Natural killer cell (primary cell): ENCODE data around the gene FGF21. TPM values are rescaled to one million over a fixed set of nuclear protein-coding genes. Genes with fewer than 3 reads are reported as not detected.

Source experiments
- ATAC-seq, 3 donors: fragments of 150-1000 bp in 2 of 3; fragments of 200-7000 bp in 1 of 3; cut with Tn5 transposase; 1 replicate in 1 of 3; 2 replicates in 2 of 3; pipeline ENCODE4 v1.10.0; 2021; ENCODE audit warnings: mild to moderate bottlenecking in 2 of 3, moderate library complexity in 2 of 3
- DNase-seq, 2 donors: peaks; one replicate each; pipeline versions ENCODE4 v3.0.0 to v3.0.0-alpha.2; 2013 to 2021; ENCODE audit warnings: mixed read lengths in 1 of 2
- H3K27ac ChIP-seq: one replicate; pipeline ENCODE4 v1.5.1; 2013; ENCODE audit warnings: mild to moderate bottlenecking, low read length
- H3K27me3 ChIP-seq: one replicate; pipeline ENCODE4 v1.6.1; 2013; ENCODE audit warnings: low read length; ENCODE audit not compliant: control insufficient read depth, insufficient read depth
- H3K36me3 ChIP-seq: one replicate; pipeline ENCODE4 v1.6.1; 2013; ENCODE audit warnings: low read length; ENCODE audit not compliant: control insufficient read depth, insufficient read depth
- H3K4me1 ChIP-seq: one replicate; pipeline ENCODE4 v1.6.1; 2013; ENCODE audit warnings: low read length; ENCODE audit not compliant: control insufficient read depth, insufficient read depth
- H3K4me3 ChIP-seq: one replicate; pipeline ENCODE4 v1.5.1; 2013; ENCODE audit warnings: low read length
- H3K9me3 ChIP-seq: one replicate; pipeline ENCODE4 v1.6.1; 2013; ENCODE audit warnings: low read length; ENCODE audit not compliant: control insufficient read depth, insufficient read depth
- H3K27ac Mint-ChIP-seq, 2 donors: one replicate each; pipeline ENCODE4 v1.8.0; 2022; ENCODE audit warnings: mild to moderate bottlenecking in 2 of 2, mixed read lengths in 2 of 2, moderate library complexity in 1 of 2
- H3K27me3 Mint-ChIP-seq, 2 donors: one replicate each; pipeline ENCODE4 v1.8.0; 2022; ENCODE audit warnings: low read depth in 2 of 2, mixed read lengths in 2 of 2
- H3K36me3 Mint-ChIP-seq: one replicate; pipeline ENCODE4 v1.8.0; 2022; ENCODE audit warnings: mixed read lengths
- H3K4me1 Mint-ChIP-seq, 2 donors: one replicate each; pipeline ENCODE4 v1.8.0; 2022; ENCODE audit warnings: mixed read lengths in 2 of 2
- H3K4me3 Mint-ChIP-seq: one replicate; pipeline ENCODE4 v1.8.0; 2022; ENCODE audit warnings: mild to moderate bottlenecking, moderate library complexity, mixed read lengths
- H3K9me3 Mint-ChIP-seq, 2 donors: one replicate each; pipeline ENCODE4 v1.8.0; 2022; ENCODE audit warnings: mixed read lengths in 2 of 2
- WGBS: methylation state at CpG from one replicate; pipeline ENCODE4 v1.1.7; 2013; ENCODE audit warnings: missing lambda C conversion rate; ENCODE audit not compliant: insufficient coverage; 5-methylcytosine and 5-hydroxymethylcytosine counted together
- intact Hi-C: fragments of 100-400 bp; cut with micrococcal nuclease; formaldehyde crosslinking; loops from one replicate; pipeline ENCODE4 v1.14.2; 2022
- total RNA-seq, 4 donors: library from RNA; stranded (reverse); fragments of 120-200 nt in 1 of 4; gene quantifications; one replicate each; pipeline versions ENCODE4 v1.2.3 to v1.2.4, GENCODE V29; 2013 to 2022
- TF ChIP-seq, protein P1 (sequence below): fragments of 200-600 bp; IDR thresholded peaks from one replicate; pipeline ENCODE4 v1.8.0; 2022; ENCODE audit warnings: antibody characterized with exemption

The FGF21 gene
- total RNA-seq, 3 donors from 2014 or later (not counting 1 experiment from before 2014, with no cell fraction given) = not detected

DNA sequence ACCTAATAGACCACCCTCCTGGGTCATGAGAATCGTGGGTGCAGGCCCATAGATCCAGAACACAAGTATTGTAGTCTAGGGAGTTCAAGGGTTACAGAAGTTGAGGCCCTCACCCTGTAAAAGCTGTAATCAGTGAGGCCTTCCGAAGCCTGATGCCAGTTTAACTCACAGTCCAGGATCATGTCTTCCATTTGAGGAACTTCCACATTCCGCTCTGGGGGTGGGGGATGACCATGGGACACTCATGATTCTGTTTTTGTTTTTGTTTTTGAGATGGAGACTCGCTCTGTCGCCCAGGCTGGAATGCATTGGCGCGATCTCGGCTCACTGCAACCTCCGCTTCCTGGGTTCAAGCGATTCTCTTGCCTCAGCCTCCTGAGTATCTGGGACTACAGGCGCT is 13.2 kb upstream of the FGF21 start:
- WGBS = 87% methylated on average over 10 of the region's 11 CpGs
- TF ChIP-seq, protein P1, sequence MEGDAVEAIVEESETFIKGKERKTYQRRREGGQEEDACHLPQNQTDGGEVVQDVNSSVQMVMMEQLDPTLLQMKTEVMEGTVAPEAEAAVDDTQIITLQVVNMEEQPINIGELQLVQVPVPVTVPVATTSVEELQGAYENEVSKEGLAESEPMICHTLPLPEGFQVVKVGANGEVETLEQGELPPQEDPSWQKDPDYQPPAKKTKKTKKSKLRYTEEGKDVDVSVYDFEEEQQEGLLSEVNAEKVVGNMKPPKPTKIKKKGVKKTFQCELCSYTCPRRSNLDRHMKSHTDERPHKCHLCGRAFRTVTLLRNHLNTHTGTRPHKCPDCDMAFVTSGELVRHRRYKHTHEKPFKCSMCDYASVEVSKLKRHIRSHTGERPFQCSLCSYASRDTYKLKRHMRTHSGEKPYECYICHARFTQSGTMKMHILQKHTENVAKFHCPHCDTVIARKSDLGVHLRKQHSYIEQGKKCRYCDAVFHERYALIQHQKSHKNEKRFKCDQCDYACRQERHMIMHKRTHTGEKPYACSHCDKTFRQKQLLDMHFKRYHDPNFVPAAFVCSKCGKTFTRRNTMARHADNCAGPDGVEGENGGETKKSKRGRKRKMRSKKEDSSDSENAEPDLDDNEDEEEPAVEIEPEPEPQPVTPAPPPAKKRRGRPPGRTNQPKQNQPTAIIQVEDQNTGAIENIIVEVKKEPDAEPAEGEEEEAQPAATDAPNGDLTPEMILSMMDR = no peak
- H3K27me3 ChIP-seq = peaks cover 27% of the 10 kb centered on the region
- H3K36me3 Mint-ChIP-seq = no peaks in the 10 kb centered on the region
- peaks cover 10 to 19% of the 10 kb centered on the region in 2 donors for H3K27me3 Mint-ChIP-seq
- peaks cover 5% of the 10 kb centered on the region for H3K9me3 ChIP-seq
- peaks cover 35% of the 10 kb centered on the region for H3K4me1 ChIP-seq
- H3K27ac ChIP-seq = no peak overlapping the region
- DNase-seq (no peak), ATAC-seq (no peak)
- H3K4me1 Mint-ChIP-seq = peaks cover 8 to 38% of the 10 kb centered on the region in 2 donors
- H3K27ac Mint-ChIP-seq = no peak overlapping the region
- no peak overlapping the region for H3K4me3 ChIP-seq
- H3K9me3 Mint-ChIP-seq = no peaks in the 10 kb centered on the region
- H3K4me3 Mint-ChIP-seq = no peak overlapping the region
- H3K36me3 ChIP-seq = no peaks in the 10 kb centered on the region
- intact Hi-C loops = no loop called here

DNA sequence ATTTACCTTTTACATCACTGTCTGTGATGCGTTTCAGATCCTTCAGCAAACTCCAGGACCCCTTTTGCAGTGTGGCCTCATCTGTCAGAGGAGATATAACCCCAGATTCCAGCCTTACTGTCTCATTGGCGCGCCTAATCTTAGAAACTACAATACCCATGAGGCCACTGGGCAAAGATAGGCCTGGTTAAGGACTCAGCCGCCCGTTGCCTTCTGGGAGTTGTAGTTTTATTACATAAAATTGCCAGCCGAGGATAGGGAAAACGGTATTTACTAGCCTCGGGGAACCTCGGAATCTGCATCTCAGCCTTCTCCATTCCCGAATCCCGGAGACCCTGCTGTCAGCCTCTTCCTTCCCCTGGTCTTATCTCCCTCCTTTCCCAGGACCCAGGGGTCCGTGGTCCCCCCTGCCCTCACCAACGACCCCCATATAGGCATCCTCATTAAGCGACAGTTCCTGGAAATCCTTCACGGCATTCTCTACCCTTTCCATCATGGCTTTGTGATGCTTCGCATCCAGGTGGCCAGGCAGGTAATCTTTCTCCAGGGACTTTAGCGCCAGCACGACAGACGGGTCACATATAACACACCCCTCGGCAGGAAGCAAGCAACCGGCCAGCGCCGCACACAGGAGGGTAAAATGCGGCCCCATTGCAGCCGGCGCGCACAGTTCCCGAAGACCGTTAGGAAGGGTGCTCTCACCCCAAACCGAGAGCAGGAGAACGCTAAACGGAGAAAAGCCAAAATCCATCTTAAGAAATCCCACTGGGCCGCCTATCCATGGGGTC is 9.9 kb upstream of the FGF21 start:
- WGBS = 40% methylated on average over 32 of the region's 33 CpGs
- Mint-ChIP-seq H3K27me3 (peaks cover 10 to 24% of the 10 kb centered on the region in 2 donors), H3K36me3 (no peaks in the 10 kb centered on the region), H3K9me3 (no peaks in the 10 kb centered on the region), H3K4me3 (no peak overlapping the region), H3K4me1 (peaks cover 8 to 25% of the 10 kb centered on the region in 2 donors), H3K27ac (no peak overlapping the region)
- H3K27me3 ChIP-seq = peaks cover 20% of the 10 kb centered on the region
- H3K9me3 ChIP-seq = peaks cover 5% of the 10 kb centered on the region
- H3K4me3 ChIP-seq = no peak overlapping the region
- intact Hi-C loops = no loop called here
- H3K36me3 ChIP-seq = no peaks in the 10 kb centered on the region
- TF ChIP-seq, protein P1 = no peak
- DNase-seq = peak in 1 of 2 donors; percentile 76
- ATAC-seq = peak; percentile 73 to 84 (median 84)
- peaks cover 22% of the 10 kb centered on the region for H3K4me1 ChIP-seq
- H3K27ac ChIP-seq = no peak overlapping the region

DNA sequence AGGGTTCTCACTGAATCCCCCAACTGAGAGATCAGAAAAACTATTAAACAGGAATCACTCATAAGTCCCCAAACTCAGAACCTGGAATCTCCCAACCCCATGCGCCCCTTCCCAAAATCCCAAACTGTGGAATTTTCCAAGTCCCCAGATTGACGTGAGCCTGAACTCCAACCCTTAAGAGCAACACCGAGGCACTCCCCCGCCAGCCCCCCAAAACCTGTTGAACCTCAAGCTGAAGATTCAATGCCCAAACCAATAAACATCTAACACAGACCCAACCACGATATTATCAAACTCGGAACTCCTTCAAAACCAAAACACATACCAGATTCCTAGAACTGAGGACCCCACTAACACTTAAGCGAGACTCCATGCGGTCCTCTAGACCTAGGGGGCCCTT is 9.2 kb upstream of the FGF21 start:
- Mint-ChIP-seq H3K4me1 (peaks cover 7 to 22% of the 10 kb centered on the region in 2 donors), H3K4me3 (no peak overlapping the region), H3K27ac (no peak overlapping the region), H3K27me3 (peaks cover 10 to 27% of the 10 kb centered on the region in 2 donors), H3K9me3 (no peaks in the 10 kb centered on the region), H3K36me3 (no peaks in the 10 kb centered on the region)
- Histone ChIP-seq H3K4me3 (no peak overlapping the region), H3K9me3 (peaks cover 5% of the 10 kb centered on the region), H3K4me1 (peaks cover 20% of the 10 kb centered on the region), H3K27me3 (peaks cover 18% of the 10 kb centered on the region), H3K36me3 (no peaks in the 10 kb centered on the region), H3K27ac (no peak overlapping the region)
- 85% methylated on average over 8 of the region's 8 CpGs for WGBS
- intact Hi-C loops = no loop called here
- TF ChIP-seq, protein P1 = no peak
- DNase-seq (no peak), ATAC-seq (no peak)
